Endothelial cell of umbilical vein (primary cell): ENCODE data around the gene NCL. TPM values are rescaled to one million over a fixed set of nuclear protein-coding genes. Genes with fewer than 3 reads are reported as not detected.
"Not testable (repeated sequence)": the region's sequence is repeated elsewhere in the genome, so short reads cannot be mapped to it uniquely, and the experiment has no call there.

Experiments
- BruUV-seq: library from RNA; stranded (reverse); fragments of 400-500 nt; replicated peaks from 2 replicates; lab custom pipeline; 2021; lab: Mats Ljungman, UMichigan
- CTCF ChIA-PET: fragments of 300-600, 350-600 bp; sonication (Branson Sonifier 250); formaldehyde crosslinking; loops from one replicate; lab custom pipeline; 2021; ENCODE audit warnings: antibody characterized with exemption, inconsistent platforms; lab: Charles Lee
- POLR2A ChIA-PET: fragments of 300-600, 350-600 bp; sonication (Branson Sonifier 250); formaldehyde crosslinking; loops from one replicate; lab custom pipeline; 2021; ENCODE audit warnings: antibody characterized with exemption, inconsistent platforms; lab: Charles Lee
- DNase-seq: peaks from one replicate; pipeline ENCODE4 v3.0.0-alpha.2; 2011; ENCODE audit warnings: low read depth, low spot score
- FAIRE-seq: peaks from 2 replicates; lab custom pipeline; 2011; peaks lifted over from hg19 to GRCh38; lab: Jason Lieb, UNC
- H2AFZ ChIP-seq: 2 replicates; pipeline ENCODE4 v1.6.0; 2012; ENCODE audit warnings: low read depth, low read length, control low read depth, inconsistent platforms
- H3K27ac ChIP-seq: 2 replicates; pipeline ENCODE4 v1.5.1; 2011; ENCODE audit warnings: low read depth, mild to moderate bottlenecking, control low read depth, low read length, moderate library complexity; ENCODE audit not compliant: insufficient read depth
- H3K27me3 ChIP-seq, 2 experiments: 2 replicates each; pipeline versions ENCODE4 v1.6.0 to v1.6.1; 2011; ENCODE audit warnings: low read length in 2 of 2, mixed read lengths in 1 of 2; ENCODE audit not compliant: control insufficient read depth in 2 of 2, insufficient read depth in 2 of 2
- H3K36me3 ChIP-seq, 2 experiments: 2 replicates in 1 of 2; 3 replicates in 1 of 2; pipeline ENCODE4 v1.5.1; 2011; ENCODE audit warnings: low read length in 2 of 2, mild to moderate bottlenecking in 1 of 2, moderate library complexity in 1 of 2; ENCODE audit not compliant: control insufficient read depth in 2 of 2, insufficient read depth in 2 of 2; ENCODE audit errors: extremely low read depth in 1 of 2
- H3K4me1 ChIP-seq: 3 replicates; pipeline ENCODE4 v1.5.1; 2011; ENCODE audit warnings: mild to moderate bottlenecking, low read length; ENCODE audit not compliant: control insufficient read depth, insufficient read depth; ENCODE audit errors: extremely low read depth
- H3K4me2 ChIP-seq: 2 replicates; pipeline ENCODE4 v1.6.1; 2011; ENCODE audit warnings: low read length, control low read depth, mixed read lengths; ENCODE audit not compliant: insufficient read depth
- H3K4me3 ChIP-seq, 3 experiments: fragments of 200-600 bp in 1 of 3; sonication (generic), shearing (Covaris generic) in 1 of 3; replicated peaks in 1 of 3; 2 replicates each; pipeline ENCODE4 v1.5.1; 2011 to 2016; ENCODE audit warnings: control low read depth in 3 of 3, low read length in 3 of 3, mild to moderate bottlenecking in 2 of 3, inconsistent platforms in 1 of 3, low read depth in 1 of 3, moderate library complexity in 1 of 3; ENCODE audit not compliant: insufficient read depth in 1 of 3
- H3K79me2 ChIP-seq: 2 replicates; pipeline ENCODE4 v1.6.0; 2012; ENCODE audit warnings: low read length, inconsistent platforms; ENCODE audit not compliant: control insufficient read depth, insufficient read depth
- H3K9ac ChIP-seq: replicated peaks from 2 replicates; pipeline ENCODE3; 2011; ENCODE audit warnings: low read length, control low read depth; ENCODE audit not compliant: insufficient read depth; ENCODE audit errors: extremely low read depth
- H3K9me1 ChIP-seq: replicated peaks from 3 replicates; pipeline ENCODE4 v1.6.0; 2011; ENCODE audit warnings: mild to moderate bottlenecking, low read length; ENCODE audit not compliant: control insufficient read depth, insufficient read depth; ENCODE audit errors: extremely low read depth
- H3K9me3 ChIP-seq: replicated peaks from 2 replicates; pipeline ENCODE4 v1.5.1; 2012; ENCODE audit warnings: low read length, inconsistent platforms; ENCODE audit not compliant: control insufficient read depth, insufficient read depth
- H4K20me1 ChIP-seq: replicated peaks from 2 replicates; pipeline ENCODE3; 2011; ENCODE audit warnings: mild to moderate bottlenecking, low read length; ENCODE audit not compliant: control insufficient read depth, insufficient read depth; ENCODE audit errors: extremely low read depth
- CTCF ChIP-seq, 2 donors: IDR thresholded peaks; 1 replicate in 1 of 2; 2 replicates in 1 of 2; pipeline ENCODE4 v1.5.1; 2011; ENCODE audit warnings: low read length in 2 of 2, mild to moderate bottlenecking in 2 of 2, moderate library complexity in 2 of 2, control low read depth in 1 of 2, inconsistent platforms in 1 of 2, low read depth in 1 of 2; ENCODE audit not compliant: insufficient read depth in 1 of 2; ENCODE audit errors: extremely low read depth in 1 of 2
- EZH2 ChIP-seq: IDR thresholded peaks from 2 replicates; pipeline ENCODE4 v1.6.1; 2012; ENCODE audit warnings: borderline replicate concordance, low read depth, mild to moderate bottlenecking, moderate library complexity, low read length, inconsistent platforms; ENCODE audit not compliant: severe bottlenecking
- FOS ChIP-seq: IDR thresholded peaks from 2 replicates; pipeline ENCODE4 v1.6.1; 2011; ENCODE audit warnings: mild to moderate bottlenecking, low read length, moderate library complexity, borderline replicate concordance; ENCODE audit not compliant: insufficient read depth
- JUN ChIP-seq: IDR thresholded peaks from 2 replicates; pipeline ENCODE4 v1.6.1; 2011; ENCODE audit warnings: borderline replicate concordance, low read depth; ENCODE audit not compliant: insufficient read length, insufficient read depth
- POLR2A ChIP-seq: IDR thresholded peaks from 2 replicates; pipeline ENCODE4 v1.6.1; 2012; ENCODE audit warnings: low read depth, mild to moderate bottlenecking, control low read depth, low read length
- POLR2AphosphoS5 ChIP-seq: IDR thresholded peaks from 2 replicates; pipeline ENCODE4 v1.6.1; 2012; ENCODE audit warnings: low read depth, mild to moderate bottlenecking, control low read depth, low read length, moderate library complexity; ENCODE audit not compliant: insufficient read depth
- dilution Hi-C: fragments of 300-500 bp; cut with MboI; formaldehyde crosslinking; loops from one replicate; pipeline ENCODE4 v1.15.0; 2019; ENCODE audit warnings: low sequenced_read_pairs; ENCODE audit not compliant: extremely low pct_ligation_motif_present
- intact Hi-C: fragments of 100-400 bp; cut with micrococcal nuclease; formaldehyde crosslinking; loops from one replicate; pipeline ENCODE4 v1.10.0; 2022
- polyA plus RNA-seq, 4 experiments: library from polyadenylated mRNA; depleted of rRNA in 3 of 4; stranded (reverse) in 3 of 4; unstranded in 1 of 4; fragments of >200 nt; gene quantifications; 2 replicates each; pipeline versions ENCODE4 v1.2.1 to v1.2.3, GENCODE V29; 2011 to 2012; ENCODE audit warnings: missing spikeins in 1 of 4
- total RNA-seq: library from RNA; stranded (reverse); gene quantifications from 2 replicates; pipeline ENCODE4 v1.2.3, GENCODE V29; 2021

Gene NCL
- total and polyA plus RNA-seq, 2 donors (not counting 3 experiments of a cell fraction or from before 2014, with no cell fraction given), result 35.3 to 708 TPM

GRCh38 chr2:231433990-231434389, 30.3 kb downstream of the NCL start:
- Histone ChIP-seq H3K27me3 (no peaks in the 10 kb centered on the region), H3K27ac (no peak overlapping the region), H3K4me3 (no peak overlapping the region), H3K9ac (no peak overlapping the region), H3K4me2 (no peak overlapping the region), H2AFZ (no peak overlapping the region), H3K36me3 (no peaks in the 10 kb centered on the region), H3K4me1 (no peaks in the 10 kb centered on the region), H4K20me1 (no peaks in the 10 kb centered on the region), H3K79me2 (no peaks in the 10 kb centered on the region), H3K9me3 (no peaks in the 10 kb centered on the region), H3K9me1 (no peaks in the 10 kb centered on the region)
- dilution Hi-C loops (no loop called here), intact Hi-C loops (no loop called here)
- TF ChIP-seq POLR2AphosphoS5, result no peak
- TF ChIP-seq FOS, result no peak
- TF ChIP-seq CTCF (IDR thresholded peaks at IDR 0.05; ENCODE audit: extremely low read depth in 1 of 2, insufficient read depth in 1 of 2, low read depth in 1 of 2, low read length in 2 of 2), result no peak
- TF ChIP-seq POLR2A, result no peak
- no peak for TF ChIP-seq EZH2
- ChIA-PET POLR2A (no interaction called here), CTCF (no interaction called here)
- no TSS peak for BruUV-seq
- FAIRE-seq, result no peak
- no peak for DNase-seq

GRCh38 chr2:231431606-231432005, 32.7 kb downstream of the NCL start:
- H3K27ac ChIP-seq, result no peak overlapping the region

GRCh38 chr2:231430437-231430836, 33.8 kb downstream of the NCL start:
- H3K4me1 ChIP-seq, H3K9me1 ChIP-seq, H3K9ac ChIP-seq, H4K20me1 ChIP-seq, DNase-seq, H3K27me3 ChIP-seq, FAIRE-seq, dilution Hi-C loops, H3K9me3 ChIP-seq, POLR2A ChIA-PET, BruUV-seq, H3K4me2 ChIP-seq, H3K27ac ChIP-seq, intact Hi-C loops, H3K4me3 ChIP-seq, H2AFZ ChIP-seq, H3K36me3 ChIP-seq, H3K79me2 ChIP-seq: not testable (repeated sequence)
- CTCF ChIA-PET, result interaction anchor here (2.1 kb wide), 1 partner anchor 21 kb away, joined by 8 read pairs; no protein-coding TSS in a partner anchor

More at GRCh38 chr2:231431606-231432005, 32.7 kb downstream of the NCL start:
- Histone ChIP-seq H3K4me3 (no peak overlapping the region), H3K9me3 (no peaks in the 10 kb centered on the region), H3K4me1 (no peaks in the 10 kb centered on the region), H3K27me3 (no peaks in the 10 kb centered on the region), H4K20me1 (no peaks in the 10 kb centered on the region), H3K4me2 (no peak overlapping the region), H3K9me1 (no peaks in the 10 kb centered on the region), H3K9ac (no peak overlapping the region), H2AFZ (no peak overlapping the region), H3K79me2 (no peaks in the 10 kb centered on the region), H3K36me3 (no peaks in the 10 kb centered on the region)
- no peak for TF ChIP-seq JUN
- TF ChIP-seq EZH2, result no peak
- no peak for TF ChIP-seq POLR2AphosphoS5
- DNase-seq (no peak), FAIRE-seq (no peak)
- intact Hi-C loops (no loop called here), dilution Hi-C loops (no loop called here)
- BruUV-seq, result no TSS peak
- ChIA-PET POLR2A (no interaction called here), CTCF (no interaction called here)
